SK-N-SH (cell line): ENCODE measurements around the gene AMACR. TPM values are rescaled to one million over a fixed set of nuclear protein-coding genes. Genes with fewer than 3 reads are reported as not detected.
"Not testable (repeated sequence)": the region's sequence is repeated elsewhere in the genome, so short reads cannot be mapped to it uniquely, and the experiment has no call there.

Experiments
- CTCF ChIA-PET: fragments of 300-600, 350-600 bp; formaldehyde crosslinking; extraction: SDS; loops from one replicate; lab custom pipeline; 2021; lab: Yijun Ruan, JAX
- POLR2A ChIA-PET: fragments of 350-600 bp; sonication (Branson Sonifier 250); formaldehyde crosslinking; extraction: SDS; loops from one replicate; lab custom pipeline; 2020; ENCODE audit warnings: antibody characterized with exemption, inconsistent platforms; lab: Yijun Ruan, JAX
- DNase-seq: peaks from one replicate; pipeline ENCODE4 v3.0.0; 2012
- H2AFZ ChIP-seq: fragments of 200-600 bp; sonication (generic); 2 replicates; pipeline ENCODE4 v1.8.1; 2016; ENCODE audit warnings: antibody characterized with exemption, mild to moderate bottlenecking, low read depth
- H3F3A ChIP-seq: fragments of 200-600 bp; sonication (generic); replicated peaks from 2 replicates; pipeline ENCODE3; 2016; ENCODE audit warnings: antibody characterized with exemption, mild to moderate bottlenecking; ENCODE audit not compliant: insufficient read depth
- H3K27ac ChIP-seq, 2 experiments: fragments of 200-500 bp in 1 of 2; fragments of 200-600 bp in 1 of 2; sonication (Bioruptor generic) in 1 of 2; sonication (generic), shearing (Covaris generic) in 1 of 2; 2 replicates each; pipeline versions ENCODE4 v1.5.1 to v1.6.1; 2014 to 2016; ENCODE audit warnings: low read depth in 2 of 2, inconsistent platforms in 1 of 2, low read length in 1 of 2, mild to moderate bottlenecking in 1 of 2, mixed read lengths in 1 of 2
- H3K27me3 ChIP-seq: fragments of 200-600 bp; sonication (generic), shearing (Covaris generic); 2 replicates; pipeline ENCODE4 v1.6.1; 2016; ENCODE audit warnings: mixed run types; ENCODE audit not compliant: insufficient read depth
- H3K36me3 ChIP-seq, 2 experiments: fragments of 200-500 bp in 1 of 2; fragments of 200-600 bp in 1 of 2; sonication (Bioruptor generic) in 1 of 2; sonication (generic) in 1 of 2; replicated peaks in 1 of 2; 2 replicates each; pipeline versions ENCODE3 to v1.5.1; 2014 to 2016; ENCODE audit warnings: low read length in 1 of 2, mild to moderate bottlenecking in 1 of 2; ENCODE audit not compliant: insufficient read depth in 2 of 2, control insufficient read depth in 1 of 2
- H3K4me1 ChIP-seq, 2 experiments: fragments of 200-500 bp in 1 of 2; fragments of 200-600 bp in 1 of 2; sonication (Bioruptor generic) in 1 of 2; sonication (generic), shearing (Covaris generic) in 1 of 2; 2 replicates each; pipeline versions ENCODE4 v1.5.1 to v1.6.1; 2014 to 2016; ENCODE audit warnings: low read depth in 1 of 2, low read length in 1 of 2, mixed run types in 1 of 2; ENCODE audit not compliant: insufficient read depth in 2 of 2, control insufficient read depth in 1 of 2
- H3K4me2 ChIP-seq: fragments of 200-600 bp; sonication (generic), shearing (Covaris generic); 2 replicates; pipeline ENCODE4 v1.6.1; 2017; ENCODE audit warnings: mixed run types
- H3K4me3 ChIP-seq, 2 experiments: fragments of 200-500 bp in 1 of 2; fragments of 200-600 bp in 1 of 2; sonication (Bioruptor generic) in 1 of 2; sonication (generic), shearing (Covaris generic) in 1 of 2; 2 replicates each; pipeline versions ENCODE4 v1.5.1 to v1.8.1; 2014 to 2016; ENCODE audit warnings: low read depth in 2 of 2, inconsistent platforms in 1 of 2, low read length in 1 of 2, mild to moderate bottlenecking in 1 of 2, mixed read lengths in 1 of 2, moderate library complexity in 1 of 2
- H3K79me2 ChIP-seq: fragments of 200-600 bp; sonication (generic); 2 replicates; pipeline ENCODE4 v1.8.1; 2017; ENCODE audit warnings: mild to moderate bottlenecking; ENCODE audit not compliant: insufficient read depth
- H3K9ac ChIP-seq: fragments of 200-600 bp; sonication (generic); 2 replicates; pipeline ENCODE4 v1.6.1; 2017; ENCODE audit warnings: mixed run types
- H3K9me2 ChIP-seq: fragments of 200-600 bp; sonication (generic); 2 replicates; pipeline ENCODE4 v1.6.1; 2017; ENCODE audit warnings: mixed run types
- H3K9me3 ChIP-seq: fragments of 200-600 bp; sonication (generic); 2 replicates; pipeline ENCODE4 v1.6.1; 2017; ENCODE audit warnings: mixed run types, mild to moderate bottlenecking, moderate library complexity
- H4K20me1 ChIP-seq: fragments of 200-600 bp; sonication (generic); 2 replicates; pipeline ENCODE4 v1.6.1; 2017; ENCODE audit warnings: mild to moderate bottlenecking, mixed run types; ENCODE audit not compliant: insufficient read depth
- CHD2 ChIP-seq: fragments of 150-350 bp; IDR thresholded peaks from 2 replicates; pipeline ENCODE4 v1.6.1; 2018; ENCODE audit warnings: low read length; ENCODE audit not compliant: partially characterized antibody
- EZH2phosphoT487 ChIP-seq: fragments of 200-600 bp; sonication (generic); IDR thresholded peaks from 2 replicates; pipeline ENCODE4 v1.6.1; 2017; ENCODE audit warnings: low read depth, mixed run types, mild to moderate bottlenecking, antibody characterized with exemption, moderate library complexity, borderline replicate concordance
- FOSL2 ChIP-seq: IDR thresholded peaks from 2 replicates; pipeline ENCODE4 v1.4.0; 2012; ENCODE audit warnings: low read depth, mild to moderate bottlenecking, moderate library complexity, borderline replicate concordance
- GABPA ChIP-seq: IDR thresholded peaks from 2 replicates; pipeline ENCODE4 v1.4.0; 2012; ENCODE audit warnings: low read depth, mild to moderate bottlenecking
- GATA2 ChIP-seq: sonication (generic); formaldehyde crosslinking; IDR thresholded peaks from 2 replicates; pipeline ENCODE4 v1.5.0; 2020; ENCODE audit warnings: mild to moderate bottlenecking, missing genetic modification reagents
- IRF3 ChIP-seq: fragments of 150-350 bp; IDR thresholded peaks from 2 replicates; pipeline ENCODE4 v1.6.1; 2016; ENCODE audit warnings: mild to moderate bottlenecking, low read depth, low read length
- JUND ChIP-seq: IDR thresholded peaks from 2 replicates; pipeline ENCODE4 v1.4.0; 2012
- MAX ChIP-seq: IDR thresholded peaks from 2 replicates; pipeline ENCODE4 v1.4.0; 2012; ENCODE audit warnings: low read depth
- MEF2A ChIP-seq: IDR thresholded peaks from 2 replicates; pipeline ENCODE4 v1.4.0; 2012; ENCODE audit warnings: low read depth, borderline replicate concordance
- NRF1 ChIP-seq: IDR thresholded peaks from 2 replicates; pipeline ENCODE4 v1.6.1; 2012; ENCODE audit warnings: low read depth, mild to moderate bottlenecking, low read length
- PBX3 ChIP-seq: IDR thresholded peaks from 2 replicates; pipeline ENCODE4; 2012
- POLR2AphosphoS5 ChIP-seq: IDR thresholded peaks from 2 replicates; pipeline ENCODE4 v1.6.1; 2012; ENCODE audit warnings: low read depth, low read length
- RAD21 ChIP-seq: IDR thresholded peaks from 2 replicates; pipeline ENCODE4 v1.6.1; 2012; ENCODE audit warnings: mild to moderate bottlenecking, low read length
- RFX5 ChIP-seq: IDR thresholded peaks from 2 replicates; pipeline ENCODE4 v1.6.1; 2012; ENCODE audit warnings: mild to moderate bottlenecking, improper control_type of control experiment, low read length
- SIN3A ChIP-seq: IDR thresholded peaks from 2 replicates; pipeline ENCODE4 v1.6.1; 2012; ENCODE audit warnings: low read depth, mild to moderate bottlenecking, low read length, moderate library complexity, borderline replicate concordance
- TCF12 ChIP-seq: IDR thresholded peaks from 2 replicates; pipeline ENCODE4 v1.4.0; 2012
- YY1 ChIP-seq: IDR thresholded peaks from 2 replicates; pipeline ENCODE4 v1.4.0; 2012; ENCODE audit warnings: low read depth, mild to moderate bottlenecking
- WGBS: methylation state at CpG from one replicate; pipeline ENCODE4 v1.1.6; 2017; ENCODE audit warnings: low lambda C conversion rate; 5-methylcytosine and 5-hydroxymethylcytosine counted together
- polyA plus RNA-seq, 3 experiments: library from polyadenylated mRNA; depleted of rRNA; stranded (reverse); fragments of >200 nt; gene quantifications; 2 replicates each; pipeline ENCODE4 v1.2.3, GENCODE V29; 2012
- TF ChIP-seq, protein P1 (sequence below): fragments of 150-350 bp; IDR thresholded peaks from 2 replicates; pipeline ENCODE4 v1.6.1; 2017; ENCODE audit warnings: antibody characterized with exemption, low read length, low read depth, borderline replicate concordance

Gene AMACR
- polyA plus RNA-seq, 1 of the 3 experiments (the other 2 are of a cell fraction) = 11.8 TPM

- CTCF ChIA-PET = no interaction called here
- POLR2A ChIA-PET = no interaction called here
Measured at GRCh38 chr5:33958176-33958575, 49.7 kb downstream of the AMACR start.

GRCh38 chr5:33957577-33958150 is 50.2 kb downstream of the AMACR start:
- H3K27me3 ChIP-seq = no peaks in the 10 kb centered on the region; the same call in 1 of the 2 replicates
- no peak overlapping the region for H3K27ac ChIP-seq
- WGBS = 23% methylated on average over 2 of the region's 2 CpGs
- CTCF ChIA-PET = interaction anchor here (2.3 kb wide), 1 partner anchor 21 kb away, joined by 6 read pairs; the partner anchor contains the start of gene RXFP3
- no peak overlapping the region for H3K4me2 ChIP-seq
- H4K20me1 ChIP-seq = no peaks in the 10 kb centered on the region
- POLR2A ChIA-PET = no interaction called here
- TF ChIP-seq GATA2 = no peak
- no peak for TF ChIP-seq GABPA
- no peak for TF ChIP-seq IRF3
- TF ChIP-seq TCF12 = no peak
- no peak for TF ChIP-seq RFX5
- TF ChIP-seq JUND = no peak
- no peak for TF ChIP-seq EZH2phosphoT487
- TF ChIP-seq MEF2A = no peak
- no peak for TF ChIP-seq PBX3
- no peaks in the 10 kb centered on the region for H3K79me2 ChIP-seq
- no peaks in the 10 kb centered on the region for H3F3A ChIP-seq
- no peak overlapping the region for H3K4me3 ChIP-seq
- H3K9ac ChIP-seq = no peak overlapping the region
- H3K4me1 ChIP-seq = no peaks in the 10 kb centered on the region
- H3K36me3 ChIP-seq = no peaks in the 10 kb centered on the region
- no peak overlapping the region for H2AFZ ChIP-seq
- H3K9me3 ChIP-seq = no peaks in the 10 kb centered on the region
- H3K9me2 ChIP-seq = no peaks in the 10 kb centered on the region
- DNase-seq = no peak

More at GRCh38 chr5:33958176-33958575, 49.7 kb downstream of the AMACR start:
- Histone ChIP-seq H3K4me1 (no peaks in the 10 kb centered on the region), H2AFZ (no peak overlapping the region), H3K9ac (no peak overlapping the region), H3K27me3 (no peaks in the 10 kb centered on the region; the same call in 1 of the 2 replicates), H3K27ac (no peak overlapping the region), H3K79me2 (no peaks in the 10 kb centered on the region), H3K4me2 (no peak overlapping the region), H4K20me1 (no peaks in the 10 kb centered on the region), H3F3A (no peaks in the 10 kb centered on the region), H3K36me3 (no peaks in the 10 kb centered on the region), H3K4me3 (no peak overlapping the region), H3K9me3 (no peaks in the 10 kb centered on the region), H3K9me2 (no peaks in the 10 kb centered on the region)
- no peak for DNase-seq
- no peak for TF ChIP-seq YY1
- TF ChIP-seq JUND = no peak
- TF ChIP-seq POLR2AphosphoS5 = no peak
- no peak for TF ChIP-seq NRF1
- TF ChIP-seq FOSL2 = no peak
- TF ChIP-seq RAD21 = no peak
- no peak for TF ChIP-seq MAX
- TF ChIP-seq CHD2 = no peak
- TF ChIP-seq, protein P1, sequence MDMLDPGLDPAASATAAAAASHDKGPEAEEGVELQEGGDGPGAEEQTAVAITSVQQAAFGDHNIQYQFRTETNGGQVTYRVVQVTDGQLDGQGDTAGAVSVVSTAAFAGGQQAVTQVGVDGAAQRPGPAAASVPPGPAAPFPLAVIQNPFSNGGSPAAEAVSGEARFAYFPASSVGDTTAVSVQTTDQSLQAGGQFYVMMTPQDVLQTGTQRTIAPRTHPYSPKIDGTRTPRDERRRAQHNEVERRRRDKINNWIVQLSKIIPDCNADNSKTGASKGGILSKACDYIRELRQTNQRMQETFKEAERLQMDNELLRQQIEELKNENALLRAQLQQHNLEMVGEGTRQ = no peak
- no peak for TF ChIP-seq RFX5
- TF ChIP-seq SIN3A = no peak
- TF ChIP-seq EZH2phosphoT487 = no peak
- 47% methylated on average over 2 of the region's 2 CpGs for WGBS

DNA sequence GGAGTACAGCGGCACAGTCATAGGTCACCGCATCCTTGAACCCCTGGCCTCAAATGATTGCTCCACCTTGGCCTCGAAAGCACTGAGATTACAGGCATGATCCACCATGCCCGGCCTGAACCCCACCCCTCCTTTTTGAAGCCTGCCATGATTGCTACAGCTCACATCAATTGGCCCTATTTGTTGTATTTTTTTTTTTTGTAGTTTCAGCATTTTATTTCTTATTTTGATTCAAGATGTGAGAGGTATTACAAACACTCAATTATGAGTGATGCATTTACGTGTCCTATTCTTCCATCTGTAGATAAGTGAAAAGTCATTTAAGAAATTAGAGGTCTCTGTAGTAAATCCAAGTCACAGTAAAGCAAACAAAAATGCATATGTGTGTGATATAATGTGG is 55.7 kb downstream of the AMACR start:
- H3K9ac ChIP-seq, H3K36me3 ChIP-seq, H3K27me3 ChIP-seq, H3K4me2 ChIP-seq, DNase-seq, H3K4me3 ChIP-seq, H3K79me2 ChIP-seq, H3K27ac ChIP-seq, H3F3A ChIP-seq, H2AFZ ChIP-seq, H4K20me1 ChIP-seq, H3K9me3 ChIP-seq, H3K9me2 ChIP-seq, H3K4me1 ChIP-seq, POLR2A ChIA-PET: not testable (repeated sequence)
- WGBS = 47% methylated on average over 5 of the region's 5 CpGs
- CTCF ChIA-PET = interaction anchor here (3.7 kb wide), 1 partner anchor 17 kb away, joined by 15 read pairs; the partner anchor contains the start of gene RXFP3
